HG02798 (cell line): ENCODE measurements around the gene CLCNKA.

Experiments used
- ATAC-seq: cut with Tn5 transposase; IDR thresholded peaks from one replicate; pipeline ENCODE4 v1.9.1; 2021; ENCODE audit warnings: mild to moderate bottlenecking; ENCODE audit not compliant: unreplicated experiment, poor library complexity

Gene CLCNKA

DNA sequence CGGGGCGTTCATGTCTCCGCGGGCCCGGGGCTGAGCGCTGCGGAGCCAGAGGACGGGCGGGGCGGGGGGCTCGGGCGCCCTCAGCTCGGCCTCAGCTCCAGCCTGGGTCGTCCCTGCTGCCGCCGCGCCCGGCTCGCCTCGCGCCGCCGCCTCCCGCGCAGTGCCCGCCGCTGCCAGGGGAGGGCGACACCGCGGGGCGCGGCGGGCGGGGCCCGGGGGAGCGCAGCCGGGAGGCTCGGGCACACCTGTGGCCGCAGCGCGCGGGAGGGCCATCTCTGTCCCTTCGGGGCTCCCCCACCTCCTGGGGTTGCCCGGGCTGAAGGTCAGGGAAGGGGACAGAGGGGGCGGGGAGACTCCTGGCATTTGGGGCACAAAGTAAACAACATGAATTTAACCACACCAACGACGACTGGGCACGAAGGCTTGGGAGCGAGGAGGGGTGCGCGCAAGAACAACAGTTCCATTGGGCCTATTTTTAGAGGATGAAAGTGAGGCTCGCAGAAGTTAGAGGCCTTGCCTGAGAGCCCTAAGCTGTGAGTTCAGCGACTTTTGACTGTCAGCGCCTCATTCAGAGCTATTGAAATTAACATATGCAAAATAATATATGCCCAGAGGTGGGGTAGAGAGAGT, 51.8 kb downstream of the CLCNKA start, which contains the start of gene FAM131C:
TSS of gene FAM131C (minus strand) at position 162 of the 630 bp plus-strand sequence. CDS start 209 bp downstream, outside the sequence.
- peak; percentile 60 for ATAC-seq

DNA sequence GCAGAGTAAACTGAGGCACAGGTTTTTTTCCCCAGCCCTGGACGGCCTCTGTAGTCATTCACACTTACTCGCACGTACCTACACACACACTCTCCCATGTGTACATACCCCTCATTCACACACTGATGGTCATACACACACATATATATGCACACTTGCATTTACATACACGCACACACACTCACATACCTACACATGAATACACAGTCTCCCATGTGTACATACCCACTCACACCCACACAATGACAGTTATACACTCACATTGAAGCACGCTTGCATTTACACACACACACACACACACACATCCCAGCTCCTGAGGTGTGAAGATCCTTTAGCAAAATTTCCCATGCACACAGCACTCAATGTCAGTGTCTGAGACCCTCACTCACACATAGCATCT, 52.4 kb downstream of the CLCNKA start:
- ATAC-seq, result no peak

DNA sequence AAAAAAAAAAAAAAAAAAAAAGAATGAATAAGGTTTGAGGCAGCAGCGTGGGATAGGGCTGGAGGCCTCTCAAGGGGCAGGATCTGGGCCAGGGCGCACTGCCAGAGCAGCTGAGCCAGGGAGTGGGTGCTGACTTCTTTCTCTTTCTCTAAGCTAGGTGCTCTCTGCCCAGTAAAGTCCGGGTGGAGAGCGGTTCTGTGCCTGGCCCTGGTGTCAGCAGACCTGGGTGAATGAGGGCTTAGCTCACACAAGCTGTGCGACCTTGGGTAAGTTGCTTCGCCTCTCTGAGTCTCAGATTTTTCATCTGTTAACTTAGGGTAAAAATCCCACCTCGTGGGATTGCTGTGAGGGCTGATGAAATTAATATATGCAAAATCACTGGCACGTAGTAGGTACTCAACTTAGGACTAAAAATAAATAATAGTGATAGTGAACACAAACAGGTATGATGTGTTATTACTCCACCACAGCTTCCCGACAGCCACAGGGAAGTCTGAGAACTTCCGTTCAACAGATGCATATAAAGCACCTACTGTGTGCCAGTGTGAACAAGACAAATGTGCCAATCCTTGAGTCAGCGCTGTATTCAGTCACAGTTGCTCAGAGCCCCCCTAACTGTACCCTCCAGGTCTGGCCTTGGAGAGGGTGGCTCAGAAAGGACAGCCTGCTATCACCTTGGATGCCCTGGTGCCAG, 53.6 kb downstream of the CLCNKA start:
- no peak for ATAC-seq

DNA sequence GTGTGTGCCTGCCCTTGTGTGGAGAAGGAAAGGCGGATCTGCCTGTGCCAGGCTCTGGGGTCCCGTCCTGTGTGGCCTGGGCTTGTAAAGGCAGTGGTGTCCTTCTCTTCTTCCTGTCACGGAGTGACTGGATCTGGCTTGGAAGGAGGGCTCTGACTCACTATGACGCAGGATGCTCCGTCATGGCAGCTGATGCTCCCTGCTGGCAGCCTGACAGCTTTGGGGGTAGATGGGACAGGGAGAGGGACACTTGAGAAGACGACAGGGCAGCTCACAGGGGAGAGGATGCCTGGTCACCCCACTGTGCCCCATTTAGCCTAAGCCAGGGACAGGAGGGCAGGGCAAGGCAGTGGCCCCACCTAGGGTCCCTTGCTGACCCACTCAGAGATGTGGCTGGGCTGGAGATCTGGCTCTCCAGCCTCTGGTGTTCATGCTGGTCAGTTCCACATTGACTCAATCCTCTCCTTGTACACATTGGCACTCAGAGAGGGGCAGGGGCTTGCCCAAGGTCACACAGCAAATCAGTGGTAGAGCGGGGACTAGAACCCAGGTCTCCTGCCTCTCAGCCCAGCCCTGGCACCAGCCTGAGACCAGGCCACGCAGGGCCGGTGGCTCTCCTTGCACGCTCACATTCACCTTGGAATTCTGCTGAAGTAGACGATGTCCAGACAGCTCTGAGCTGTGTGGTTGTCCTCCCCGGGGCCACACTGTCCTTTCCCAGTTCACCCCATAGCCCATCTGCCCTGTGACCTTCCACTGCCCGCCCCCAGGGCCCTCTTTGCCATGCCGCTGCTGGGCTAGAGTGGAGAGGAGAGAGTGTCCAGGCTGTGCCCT, 54.4 kb downstream of the CLCNKA start:
- no peak for ATAC-seq

DNA sequence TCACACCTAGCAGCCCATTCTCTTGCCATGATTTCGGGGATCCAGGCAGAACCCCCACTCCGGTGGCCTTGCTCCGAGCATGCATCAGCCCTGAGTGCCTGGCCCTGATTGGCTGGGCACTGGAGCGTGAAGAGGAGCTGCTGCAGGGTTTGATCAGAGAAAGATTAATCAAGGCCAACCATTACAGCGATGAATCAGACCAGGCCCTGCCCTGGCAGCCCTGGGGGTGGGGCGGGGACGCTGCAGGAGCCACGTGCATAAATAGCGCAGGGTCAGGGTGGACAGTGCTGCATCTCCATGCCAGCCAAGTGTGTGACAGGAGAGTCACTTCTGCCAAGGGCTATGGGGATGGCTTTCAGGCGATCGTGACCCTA, 55.0 kb downstream of the CLCNKA start:
- no peak for ATAC-seq

DNA sequence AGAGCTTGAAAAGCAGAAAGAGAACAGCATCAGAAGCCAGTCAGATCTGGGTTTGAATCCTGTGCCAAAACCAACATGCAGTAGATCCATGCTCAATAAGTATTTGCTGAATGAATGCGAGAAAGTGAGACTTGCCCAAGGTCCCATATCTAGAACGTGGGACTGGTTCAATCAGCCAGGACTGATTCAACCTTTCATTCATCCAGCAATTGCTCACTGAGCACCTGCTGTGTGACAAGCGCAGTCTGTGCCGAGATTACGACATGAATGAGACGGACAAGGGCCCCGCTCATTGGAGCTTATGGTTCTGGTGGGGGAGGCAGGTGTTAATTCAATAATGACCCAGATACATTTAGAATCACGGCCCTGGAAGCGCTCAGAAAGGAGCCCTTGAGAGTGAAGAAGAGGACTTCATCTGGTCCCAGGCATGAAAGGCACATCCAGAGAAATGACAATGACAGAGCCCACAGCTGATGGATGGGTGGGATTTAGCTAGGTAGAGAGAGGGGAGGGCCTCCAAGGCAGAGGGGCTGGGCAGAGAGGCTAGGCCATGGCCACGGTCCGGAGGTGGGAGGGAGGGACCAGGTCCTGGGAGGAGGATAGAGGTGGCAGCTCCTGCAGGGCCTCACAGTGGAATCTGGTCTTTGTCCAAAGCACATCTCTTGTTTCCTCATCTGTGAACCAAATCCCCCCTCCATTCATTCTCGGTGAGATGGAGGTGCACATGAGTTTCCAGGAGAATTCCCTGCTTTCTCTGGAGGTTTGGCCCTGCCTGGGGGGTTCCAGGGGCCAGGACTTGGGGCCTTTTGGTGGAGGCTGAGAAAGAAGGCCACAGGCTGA, 55.8 kb downstream of the CLCNKA start:
- ATAC-seq, result no peak

DNA sequence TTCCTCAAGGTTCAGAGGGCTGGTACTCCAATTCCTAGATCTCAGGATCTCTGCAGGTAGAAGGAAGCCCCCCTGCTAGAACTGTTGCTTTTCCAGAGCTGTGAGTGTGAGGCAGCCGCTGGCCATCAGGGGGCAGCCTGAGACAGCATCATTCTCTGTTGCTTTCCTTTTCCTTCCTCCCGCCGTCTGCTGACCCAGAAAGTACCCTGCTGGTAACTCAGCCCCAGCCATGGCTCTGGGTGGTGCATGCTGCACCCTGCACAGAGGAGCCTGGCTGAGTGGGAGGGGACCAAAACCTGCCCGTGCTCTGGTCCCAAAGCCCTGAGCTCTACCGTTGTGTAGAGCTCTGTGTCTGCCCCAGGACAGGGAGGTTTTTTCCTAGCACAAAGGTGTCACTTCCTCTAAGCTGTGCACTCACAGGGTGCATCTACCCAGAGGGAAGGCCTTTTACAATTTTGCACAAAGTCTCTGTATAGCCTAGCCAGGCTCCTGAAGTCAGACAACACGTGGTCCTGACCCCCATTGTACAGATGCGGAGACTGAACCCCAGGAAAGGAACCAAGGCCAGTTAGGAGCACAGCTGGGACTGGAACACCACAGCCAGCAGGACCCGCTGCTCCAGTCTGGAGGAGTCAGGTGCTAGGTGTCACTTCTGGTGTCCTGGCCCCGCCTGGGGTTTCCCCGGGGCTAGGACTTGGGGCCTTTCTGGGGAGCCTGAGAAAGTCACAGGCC, 57.3 kb downstream of the CLCNKA start:
- ATAC-seq, result peak; percentile 50

DNA sequence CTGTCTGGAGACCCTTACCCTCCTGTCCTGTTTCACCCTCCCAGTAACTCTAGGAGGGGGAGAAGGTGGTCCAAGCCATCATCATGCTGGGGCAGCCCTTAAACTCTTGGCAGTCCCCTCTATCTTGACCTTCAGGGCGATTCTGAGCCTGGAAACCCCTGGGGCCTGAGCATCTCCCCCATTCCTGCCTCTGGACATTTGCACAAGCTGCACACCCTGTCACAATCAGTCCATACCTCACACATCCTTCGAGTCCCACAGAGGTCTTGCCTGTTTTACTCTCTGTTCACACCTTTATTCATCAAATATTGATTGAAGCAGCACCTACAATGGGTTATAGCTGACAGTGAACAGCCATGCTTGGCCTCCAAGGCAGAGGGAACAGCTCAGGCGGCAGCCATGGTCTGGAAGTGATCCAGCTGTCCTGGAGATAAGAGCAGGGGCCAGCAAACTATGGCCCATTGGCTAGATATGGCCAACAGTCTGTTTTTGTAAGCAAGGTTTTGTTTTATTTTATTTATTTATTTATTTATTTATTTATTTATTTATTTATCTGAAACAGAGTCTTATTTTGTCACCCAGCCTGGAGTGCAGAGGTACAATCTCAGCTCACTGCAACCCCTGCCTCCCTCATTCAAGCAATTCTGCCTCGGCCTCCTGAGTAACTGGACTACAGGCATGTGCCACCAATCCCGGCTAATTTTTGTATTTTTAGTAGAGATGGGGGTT, 58.8 kb downstream of the CLCNKA start:
- ATAC-seq, result no peak

DNA sequence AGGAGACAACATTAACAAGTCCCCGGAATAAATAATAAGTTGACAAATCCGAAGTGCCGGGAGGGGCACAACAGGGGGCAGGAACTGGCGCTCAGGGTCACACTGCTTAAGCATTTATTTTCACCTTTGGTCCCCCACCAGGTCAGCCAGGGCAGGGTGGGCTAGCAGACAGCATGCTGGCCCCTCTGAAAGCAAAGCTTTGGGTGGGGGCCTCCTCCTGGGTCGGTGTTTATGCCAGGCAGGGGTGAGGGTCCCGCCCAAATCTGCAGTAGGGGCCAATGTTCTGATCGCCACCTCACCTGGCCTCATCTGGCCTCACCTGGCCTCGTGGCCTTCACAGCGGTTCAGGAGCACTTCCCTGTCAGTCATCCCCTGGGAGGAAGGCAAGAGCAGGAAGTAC, 59.8 kb downstream of the CLCNKA start:
- ATAC-seq, result no peak

DNA sequence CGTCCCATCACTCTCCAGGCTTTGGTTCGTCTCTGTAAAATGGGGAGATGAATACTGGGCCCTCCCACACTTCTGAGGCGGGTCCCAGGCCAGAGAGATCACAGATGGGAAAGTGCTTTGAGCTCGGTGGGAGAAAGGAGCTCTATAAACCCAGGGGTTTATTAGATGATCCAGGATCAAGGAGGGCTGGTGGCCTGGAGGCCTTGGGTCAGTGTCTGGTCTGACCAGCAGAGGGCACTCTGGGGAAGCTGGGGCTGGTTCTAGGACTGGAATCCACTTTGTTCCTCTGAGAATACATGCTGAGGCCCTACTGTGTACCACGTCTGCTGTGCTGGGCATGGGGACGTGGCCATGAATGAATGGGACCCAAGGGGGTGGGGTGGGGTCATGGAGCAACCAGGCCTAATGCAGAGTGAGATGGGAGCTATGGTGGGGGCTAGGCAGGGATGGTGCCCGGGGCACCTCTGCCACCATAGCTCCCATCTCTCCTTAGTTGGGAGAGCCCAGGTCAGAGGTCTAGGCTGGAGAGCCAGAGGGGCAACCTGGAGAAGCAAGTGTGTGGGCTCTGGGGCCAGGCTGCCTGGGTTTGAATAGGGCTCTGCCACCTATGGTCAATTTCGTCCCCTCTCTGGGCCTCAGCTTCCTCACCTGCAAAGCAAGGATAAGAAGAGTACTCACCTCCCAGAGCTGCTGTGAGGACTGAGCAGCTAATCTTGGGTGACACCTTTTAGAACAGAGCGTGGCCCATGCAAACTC, 60.6 kb downstream of the CLCNKA start:
- ATAC-seq, result no peak

DNA sequence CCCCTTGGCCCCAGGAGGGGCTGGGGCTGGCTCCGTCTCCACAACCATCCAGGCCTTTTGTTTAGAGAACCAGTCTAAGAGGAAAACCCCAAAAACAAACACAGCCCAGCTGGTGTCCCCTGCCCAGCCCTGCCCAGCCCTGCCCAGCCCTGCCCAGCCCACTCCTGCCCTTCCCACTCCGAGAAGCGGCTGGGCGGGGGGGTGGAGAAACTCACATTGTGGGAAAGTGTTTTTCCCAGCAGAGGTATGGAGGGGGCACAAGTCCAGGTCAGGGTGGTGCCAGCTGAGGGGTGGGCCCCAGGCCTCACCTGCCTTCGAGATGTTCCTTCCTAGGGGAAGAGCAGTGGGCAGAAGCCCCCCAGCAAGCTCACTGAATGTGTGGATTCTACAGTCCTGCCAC, 61.6 kb downstream of the CLCNKA start:
- ATAC-seq, result no peak
